GM21576 (cell line): ENCODE results near the gene EBF3.

Experiments
- ATAC-seq: cut with Tn5 transposase; IDR thresholded peaks from one replicate; pipeline ENCODE4 v1.9.1; 2021; ENCODE audit warnings: mild to moderate bottlenecking, moderate library complexity; ENCODE audit not compliant: unreplicated experiment

The EBF3 gene

GRCh38 chr10:129914153-129914855 is 49.8 kb downstream of the EBF3 start:
- ATAC-seq = no peak

GRCh38 chr10:129912986-129913695 is 50.9 kb downstream of the EBF3 start:
- no peak for ATAC-seq

GRCh38 chr10:129912166-129912917 is 51.7 kb downstream of the EBF3 start:
- no peak for ATAC-seq

GRCh38 chr10:129911451-129912165 is 52.5 kb downstream of the EBF3 start:
- ATAC-seq = no peak

- ATAC-seq = no peak
Measured at GRCh38 chr10:129910861-129911260, 53.2 kb downstream of the EBF3 start.

- ATAC-seq = no peak
Measured at GRCh38 chr10:129909531-129910256, 54.4 kb downstream of the EBF3 start.

GRCh38 chr10:129909080-129909479 is 55.0 kb downstream of the EBF3 start:
- no peak for ATAC-seq

GRCh38 chr10:129908406-129908805 is 55.7 kb downstream of the EBF3 start:
- no peak for ATAC-seq

- no peak for ATAC-seq
Measured at GRCh38 chr10:129905553-129905952, 58.5 kb downstream of the EBF3 start.

GRCh38 chr10:129904323-129904722 is 59.8 kb downstream of the EBF3 start:
- no peak for ATAC-seq

- ATAC-seq = no peak
Measured at GRCh38 chr10:129901389-129902006, 62.6 kb downstream of the EBF3 start.

GRCh38 chr10:129900825-129901224 is 63.2 kb downstream of the EBF3 start:
- ATAC-seq = no peak

- no peak for ATAC-seq
Measured at GRCh38 chr10:129899276-129900130, 64.6 kb downstream of the EBF3 start.

- no peak for ATAC-seq
Measured at GRCh38 chr10:129898706-129899268, 65.3 kb downstream of the EBF3 start.

- no peak for ATAC-seq
Measured at GRCh38 chr10:129897871-129898626, 66.0 kb downstream of the EBF3 start.

GRCh38 chr10:129896860-129897200 is 67.2 kb downstream of the EBF3 start:
- ATAC-seq = no peak

- ATAC-seq = no peak
Measured at GRCh38 chr10:129896136-129896859, 67.8 kb downstream of the EBF3 start.

- no peak for ATAC-seq
Measured at GRCh38 chr10:129895811-129896135, 68.3 kb downstream of the EBF3 start.
